ENCODE results near the gene PTPRCAP. TPM values are rescaled to one million over a fixed set of nuclear protein-coding genes. Genes with fewer than 3 reads are reported as not detected.

PTPRCAP gene
- total and polyA plus RNA-seq, 9 of the 15 experiments (the other 6 are each of a cell fraction or from before 2014, with no cell fraction given) = 0.22 to 2.0 (median 1.1) TPM; not detected in 4

GRCh38 chr11:67469508-67469811 lies 32.0 kb upstream of the PTPRCAP start (continued):
- TF ChIP-seq PKNOX1 (IDR thresholded peaks at IDR 0.05) (no peak), TAL1 (IDR thresholded peaks at IDR 0.05) (no peak), NR2C1 (IDR thresholded peaks at IDR 0.05) (no peak), NR2C1 (tag; IDR thresholded peaks at IDR 0.05) (no peak), ERF (CRISPR knock-in tag; IDR thresholded peaks at IDR 0.05) (peak; percentile 81; the same call in 1 of the 2 replicates), PPARD (CRISPR knock-in tag; IDR thresholded peaks at IDR 0.05) (no peak), DDX20 (tag; IDR thresholded peaks at IDR 0.05; ENCODE audit: low read depth) (no peak), CEBPG (CRISPR knock-in tag; IDR thresholded peaks at IDR 0.05) (no peak), CEBPG (tag; conservative IDR thresholded peaks at IDR 0.05 in 1 of 2, IDR thresholded peaks at IDR 0.05 in 1 of 2) (no peak), ZBTB11 (CRISPR knock-in tag; IDR thresholded peaks at IDR 0.05) (no peak; a peak in 1 of 6 replicates), HDAC8 (tag; IDR thresholded peaks at IDR 0.05) (no peak), ATF1 (CRISPR knock-in tag; IDR thresholded peaks at IDR 0.05) (no peak), ATF1 (tag; IDR thresholded peaks at IDR 0.05) (peak; percentile 60), MIER1 (IDR thresholded peaks at IDR 0.05; ENCODE audit: low read depth) (no peak), FOSL1 (tag; conservative IDR thresholded peaks at IDR 0.05) (no peak; the same call in 1 of the 2 replicates), POLR3A (IDR thresholded peaks at IDR 0.05; ENCODE audit: borderline replicate concordance, extremely low read depth, insufficient read depth, insufficient read length) (no peak), ATF2 (CRISPR knock-in tag; IDR thresholded peaks at IDR 0.05) (no peak), PTBP1 (IDR thresholded peaks at IDR 0.05; ENCODE audit: low read depth, low read length) (no peak), TEAD4 (IDR thresholded peaks at IDR 0.05; ENCODE audit: low read length) (no peak), TEAD4 (CRISPR knock-in tag; IDR thresholded peaks at IDR 0.05; ENCODE audit: borderline replicate concordance) (no peak), ZSCAN32 (CRISPR knock-in tag; IDR thresholded peaks at IDR 0.05) (no peak), MNT (conservative IDR thresholded peaks at IDR 0.05) (peak in 1 of 2 experiments; percentile 6; a peak in 1 of 4 replicates), CBX1 (IDR thresholded peaks at IDR 0.05; ENCODE audit: low read depth) (no peak)
